GM19463 (cell line): ENCODE data around the gene INSR.
"Not testable (repeated sequence)": the region's sequence is repeated elsewhere in the genome, so short reads cannot be mapped to it uniquely, and the experiment has no call there.

Experiments
- ATAC-seq: cut with Tn5 transposase; IDR thresholded peaks from one replicate; pipeline ENCODE4 v1.9.1; 2021; ENCODE audit warnings: mild to moderate bottlenecking, moderate library complexity; ENCODE audit not compliant: unreplicated experiment

INSR gene

DNA sequence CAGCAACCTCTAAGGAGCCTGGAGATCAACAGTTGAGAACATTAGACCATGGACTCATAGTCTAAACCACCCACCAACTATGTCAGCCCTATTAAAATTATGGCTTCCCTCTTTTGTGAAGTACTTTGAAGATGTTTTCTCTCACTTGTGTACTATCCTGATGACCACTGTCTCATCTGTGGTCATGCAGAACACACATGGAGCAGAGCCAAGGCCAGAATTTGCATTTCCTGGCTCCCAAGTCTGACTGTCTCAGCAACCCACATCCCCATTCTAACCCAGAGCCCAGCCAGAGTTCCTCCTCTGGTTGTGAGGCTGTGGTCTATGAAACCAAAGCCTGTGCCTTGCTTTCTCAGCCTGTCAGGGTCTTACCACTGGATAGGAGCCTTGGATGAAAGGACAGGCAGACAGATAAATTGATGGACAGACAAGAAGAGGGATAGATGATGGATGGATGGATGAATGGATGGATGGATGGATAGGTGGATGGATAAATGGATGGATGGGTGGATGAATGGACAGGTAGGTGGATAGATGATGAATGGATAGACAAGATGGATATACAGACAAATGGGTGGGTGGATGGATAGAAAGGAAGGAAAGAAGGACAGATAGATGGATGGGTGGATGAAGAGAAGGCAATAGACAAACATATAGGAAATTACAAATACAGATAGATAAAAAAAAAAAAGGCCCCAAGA, 189.3 kb downstream of the INSR start:
- no peak for ATAC-seq

DNA sequence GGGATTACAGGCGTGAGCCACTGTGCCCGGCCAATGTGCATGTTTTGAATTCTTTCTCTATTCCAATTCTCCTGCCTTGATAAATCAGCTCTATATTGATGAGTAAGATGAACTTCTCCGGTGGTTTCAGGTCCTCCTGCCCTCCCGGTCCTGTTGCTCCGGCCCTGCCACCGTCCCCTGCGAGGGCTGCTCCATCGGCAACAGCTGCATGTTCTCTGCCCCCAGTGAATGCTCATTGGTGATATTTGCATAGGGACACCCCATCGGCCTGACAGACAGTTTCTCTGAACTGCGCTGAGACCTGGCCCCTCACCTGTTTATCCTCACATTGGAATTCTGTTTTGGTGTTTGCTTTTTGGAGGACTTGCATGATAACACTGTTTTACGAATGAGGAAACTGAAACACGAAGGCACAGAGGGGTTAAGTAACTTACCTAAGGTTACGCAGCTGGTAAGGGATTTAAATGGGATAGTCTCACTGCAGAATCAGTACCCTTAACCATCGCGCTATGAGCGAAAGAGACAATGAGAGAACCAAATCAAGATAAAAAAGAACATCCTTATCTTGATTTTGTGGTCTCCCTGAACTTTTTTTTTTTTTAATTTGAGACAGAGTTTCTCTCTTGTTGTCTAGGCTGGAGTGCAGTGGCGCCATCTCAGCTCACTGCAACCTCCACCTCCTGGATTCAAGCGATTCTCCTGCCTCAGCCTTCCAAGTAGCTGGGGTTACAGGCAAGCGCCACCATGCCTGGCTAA, 192.5 kb downstream of the INSR start:
- no peak for ATAC-seq

DNA sequence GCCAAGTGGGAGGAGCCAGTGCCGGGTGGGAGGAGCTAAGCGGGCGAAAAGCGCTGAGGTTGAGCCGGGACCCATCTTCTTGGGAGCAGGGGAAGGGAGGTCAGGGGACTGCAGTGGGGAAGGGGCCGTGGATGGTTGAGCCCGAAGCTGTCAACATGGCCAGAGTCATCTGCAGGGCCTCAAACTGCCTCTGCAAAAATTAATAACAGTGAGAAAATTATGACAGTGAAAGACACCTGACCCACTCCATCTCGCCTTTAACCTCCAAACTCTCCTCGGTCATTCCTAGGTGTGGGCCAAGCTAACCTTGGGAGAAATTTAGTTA, 194.7 kb downstream of the INSR start:
- ATAC-seq, result no peak

DNA sequence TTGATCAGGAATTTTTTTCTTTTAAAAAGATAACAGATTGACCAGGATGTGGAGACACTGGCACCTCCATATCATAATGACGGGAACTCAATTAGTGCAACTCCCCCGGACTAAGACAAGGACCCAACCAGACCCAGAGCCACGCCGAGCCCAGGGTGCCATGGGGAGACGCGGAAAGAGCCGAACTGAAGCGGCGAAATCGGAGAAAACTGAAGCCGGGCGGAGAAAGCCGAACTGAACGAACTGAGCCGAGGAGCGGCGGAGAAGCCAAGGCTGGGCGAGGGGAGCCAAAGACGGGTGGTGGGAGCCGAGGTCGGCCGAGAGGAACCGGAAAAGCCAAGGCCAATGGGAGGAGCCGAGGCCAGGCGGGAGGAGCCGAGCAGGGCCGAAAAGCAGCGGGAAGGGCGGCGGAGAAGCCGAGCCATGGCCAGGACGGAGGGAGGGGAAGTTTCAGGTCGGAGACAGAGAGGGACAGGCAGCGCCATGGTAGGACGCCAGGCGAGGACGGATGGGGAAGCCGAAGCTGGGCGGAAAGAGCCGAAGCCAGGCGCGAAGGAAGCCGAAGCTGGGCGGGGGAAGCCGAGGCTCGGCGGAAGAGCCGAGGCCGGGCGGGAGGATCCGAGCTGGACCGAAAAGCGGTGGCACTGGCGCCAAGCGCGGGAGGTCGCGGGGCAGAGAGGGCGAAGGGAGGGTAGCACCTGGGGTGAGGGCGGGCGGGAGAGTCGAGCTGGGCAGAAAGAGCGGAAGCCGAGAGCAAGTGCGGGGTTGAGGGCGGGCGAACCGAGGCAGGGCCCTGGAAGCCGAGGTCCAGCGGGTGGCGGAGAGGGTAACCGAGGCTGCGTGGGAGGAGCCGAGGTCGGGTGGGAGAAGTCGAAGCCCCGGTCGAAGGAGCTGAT, 195.3 kb downstream of the INSR start:
- peak; percentile 80 for ATAC-seq

DNA sequence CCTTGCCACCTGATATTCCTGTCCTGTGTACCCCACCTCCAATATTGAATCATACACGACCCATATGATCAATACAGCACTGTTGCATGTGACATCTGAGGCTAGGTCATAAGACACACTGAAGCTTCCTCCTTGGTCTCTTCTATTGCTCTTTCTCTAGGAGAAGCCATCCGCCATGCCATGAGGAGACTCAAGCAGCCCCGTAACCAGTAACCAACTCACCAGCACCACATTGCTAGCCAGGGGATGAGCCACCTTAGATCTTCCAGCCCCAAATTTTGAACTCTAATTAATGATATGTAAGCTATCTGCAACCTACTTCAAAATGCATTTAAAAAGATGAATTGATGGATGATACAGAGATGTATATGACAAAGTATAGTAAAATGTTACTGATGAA, 196.1 kb downstream of the INSR start:
- no peak for ATAC-seq

DNA sequence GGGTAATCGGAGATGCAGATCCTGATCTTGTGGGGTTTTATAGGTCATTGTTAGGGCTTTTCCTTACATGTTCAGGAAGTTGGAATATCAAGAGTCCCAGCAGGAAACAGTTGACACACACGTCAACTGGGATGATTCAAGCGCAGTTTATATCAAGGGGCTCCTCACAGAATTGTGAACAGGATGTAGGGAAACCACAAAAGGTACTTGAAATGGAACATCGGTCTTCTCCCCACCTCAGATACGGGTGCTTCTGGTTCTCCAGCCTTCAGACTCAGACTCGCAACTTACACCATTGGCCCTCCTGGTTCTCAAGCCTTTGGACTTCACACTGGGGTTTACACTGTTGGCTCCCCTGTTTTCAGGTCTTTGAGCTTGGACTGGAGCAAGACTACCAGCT, 205.2 kb downstream of the INSR start:
- ATAC-seq, result no peak

DNA sequence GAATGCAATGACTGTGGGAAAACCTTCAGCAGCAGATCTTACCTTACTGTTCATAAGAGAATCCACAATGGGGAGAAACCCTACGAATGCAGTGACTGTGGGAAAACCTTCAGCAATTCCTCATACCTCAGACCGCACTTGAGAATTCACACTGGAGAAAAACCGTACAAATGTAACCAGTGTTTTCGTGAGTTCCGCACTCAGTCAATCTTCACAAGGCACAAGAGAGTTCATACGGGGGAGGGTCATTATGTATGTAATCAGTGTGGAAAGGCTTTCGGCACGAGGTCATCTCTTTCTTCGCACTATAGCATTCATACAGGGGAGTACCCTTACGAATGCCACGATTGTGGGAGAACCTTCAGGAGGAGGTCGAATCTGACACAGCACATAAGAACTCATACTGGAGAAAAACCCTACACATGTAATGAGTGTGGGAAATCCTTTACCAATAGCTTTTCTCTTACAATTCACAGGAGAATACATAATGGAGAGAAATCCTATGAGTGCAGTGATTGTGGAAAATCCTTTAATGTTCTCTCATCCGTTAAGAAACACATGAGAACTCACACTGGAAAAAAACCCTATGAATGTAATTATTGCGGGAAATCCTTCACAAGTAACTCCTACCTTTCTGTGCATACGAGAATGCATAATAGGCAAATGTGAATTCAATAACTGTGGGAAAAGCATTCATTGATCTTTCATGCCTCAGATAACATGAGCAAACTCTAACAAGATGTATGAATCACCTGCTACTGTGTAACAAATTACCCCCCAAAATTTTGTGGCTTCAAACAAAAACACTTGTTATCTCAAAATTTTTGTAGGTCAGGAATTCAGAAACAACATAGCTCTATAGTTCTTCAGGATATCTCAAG, 210.9 kb downstream of the INSR start:
- ATAC-seq, result no peak

DNA sequence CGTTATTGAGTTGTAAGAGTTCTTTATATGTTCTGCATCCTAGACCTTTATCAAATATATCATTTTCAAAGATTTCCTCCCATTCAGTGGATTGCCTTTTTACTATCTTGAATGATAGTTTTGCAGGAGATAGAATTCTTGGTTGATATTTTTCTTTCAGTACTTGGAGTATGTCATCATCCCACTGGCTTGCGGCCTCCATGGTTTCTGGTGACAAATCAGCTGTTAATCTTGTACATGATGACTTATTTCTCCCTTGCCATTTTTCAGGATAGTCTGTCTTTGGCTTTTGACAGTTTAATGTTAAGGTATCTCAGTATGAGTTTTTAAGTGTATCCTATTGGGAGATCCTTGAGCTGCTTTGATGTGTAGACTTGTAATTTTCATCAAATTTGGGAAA, 216.2 kb downstream of the INSR start:
- no peak for ATAC-seq

DNA sequence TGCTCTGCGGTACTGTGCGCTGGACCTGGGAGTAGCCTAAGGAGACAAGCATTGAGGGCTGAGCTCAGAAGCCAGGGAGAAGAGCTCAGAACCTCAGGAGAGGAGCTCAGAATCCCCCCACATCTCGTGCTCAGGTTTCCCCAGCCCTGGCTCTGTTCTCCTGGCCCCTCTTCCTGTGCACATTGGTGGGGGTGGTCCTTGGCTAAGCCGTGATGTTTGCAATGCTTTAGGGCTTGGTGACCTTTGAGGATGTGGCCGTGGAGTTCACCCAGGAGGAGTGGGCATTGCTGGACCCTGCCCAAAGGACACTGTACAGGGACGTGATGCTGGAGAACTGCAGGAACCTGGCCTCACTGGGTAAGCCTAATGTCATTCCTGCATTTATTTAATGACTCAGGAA, 218.1 kb downstream of the INSR start:
- ATAC-seq, result no peak

DNA sequence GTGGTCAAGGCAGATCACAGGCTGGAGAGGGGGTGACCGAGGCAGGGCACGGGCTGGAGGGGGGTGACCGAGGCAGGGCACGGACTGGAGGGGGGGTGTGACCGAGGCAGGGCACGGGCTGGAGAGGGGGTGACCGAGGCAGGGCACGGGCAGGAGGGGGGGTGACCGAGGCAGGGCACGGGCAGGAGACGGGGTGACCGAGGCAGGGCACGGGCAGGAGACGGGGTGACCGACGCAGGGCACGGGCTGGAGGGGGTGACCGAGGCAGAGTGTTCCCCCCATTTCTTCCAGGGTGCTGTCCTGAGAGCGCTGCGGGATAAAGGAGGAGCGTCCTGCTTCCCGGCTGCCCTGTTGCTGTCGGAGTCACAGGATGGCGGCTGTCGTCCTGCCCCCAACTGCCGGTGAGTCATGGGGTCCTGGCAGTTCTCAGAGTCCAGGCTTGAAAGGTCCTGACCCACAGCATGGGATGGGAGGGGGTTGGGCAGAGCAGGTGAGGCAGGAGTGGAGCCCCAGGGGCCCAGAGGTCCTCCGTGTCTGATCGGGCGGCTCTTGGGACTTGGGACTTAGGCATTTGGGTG, 219.4 kb downstream of the INSR start:
- ATAC-seq, result no peak

DNA sequence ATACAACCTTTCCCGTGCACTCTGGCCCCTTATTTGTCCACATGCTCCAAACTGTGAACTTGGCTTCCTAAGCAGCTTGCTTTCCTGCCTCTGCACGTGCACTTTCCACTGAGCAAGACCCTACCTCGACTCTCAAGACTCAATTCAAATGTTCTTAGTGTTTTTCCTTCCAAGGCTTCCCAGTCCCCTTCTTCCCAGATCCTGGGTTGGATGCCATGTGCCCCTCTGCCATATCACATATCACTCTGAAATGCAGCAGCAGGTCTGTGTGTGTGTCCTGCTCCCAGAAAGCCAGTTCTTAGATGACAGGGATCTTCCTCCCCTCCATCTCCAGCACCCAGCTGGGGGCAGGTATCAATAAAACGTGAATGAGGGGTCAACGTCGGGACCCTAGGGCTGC, 221.7 kb downstream of the INSR start:
- no peak for ATAC-seq

DNA sequence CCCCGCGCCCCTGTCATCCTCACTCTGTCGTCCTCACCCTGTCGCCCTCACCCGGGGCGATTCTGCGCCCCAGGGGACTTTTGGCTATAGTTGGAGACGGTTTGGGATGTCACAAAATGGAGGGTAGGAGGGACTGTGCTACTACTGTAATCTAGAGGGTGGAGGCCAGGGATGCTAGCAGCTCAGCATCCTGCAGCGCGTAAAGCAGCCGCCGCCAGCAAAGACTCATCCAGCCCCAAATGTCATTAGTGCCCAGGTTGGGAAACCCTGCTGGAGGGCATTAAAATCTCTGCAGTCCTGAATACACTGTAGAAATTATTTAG, 224.3 kb downstream of the INSR start:
- ATAC-seq, result peak; percentile 8

DNA sequence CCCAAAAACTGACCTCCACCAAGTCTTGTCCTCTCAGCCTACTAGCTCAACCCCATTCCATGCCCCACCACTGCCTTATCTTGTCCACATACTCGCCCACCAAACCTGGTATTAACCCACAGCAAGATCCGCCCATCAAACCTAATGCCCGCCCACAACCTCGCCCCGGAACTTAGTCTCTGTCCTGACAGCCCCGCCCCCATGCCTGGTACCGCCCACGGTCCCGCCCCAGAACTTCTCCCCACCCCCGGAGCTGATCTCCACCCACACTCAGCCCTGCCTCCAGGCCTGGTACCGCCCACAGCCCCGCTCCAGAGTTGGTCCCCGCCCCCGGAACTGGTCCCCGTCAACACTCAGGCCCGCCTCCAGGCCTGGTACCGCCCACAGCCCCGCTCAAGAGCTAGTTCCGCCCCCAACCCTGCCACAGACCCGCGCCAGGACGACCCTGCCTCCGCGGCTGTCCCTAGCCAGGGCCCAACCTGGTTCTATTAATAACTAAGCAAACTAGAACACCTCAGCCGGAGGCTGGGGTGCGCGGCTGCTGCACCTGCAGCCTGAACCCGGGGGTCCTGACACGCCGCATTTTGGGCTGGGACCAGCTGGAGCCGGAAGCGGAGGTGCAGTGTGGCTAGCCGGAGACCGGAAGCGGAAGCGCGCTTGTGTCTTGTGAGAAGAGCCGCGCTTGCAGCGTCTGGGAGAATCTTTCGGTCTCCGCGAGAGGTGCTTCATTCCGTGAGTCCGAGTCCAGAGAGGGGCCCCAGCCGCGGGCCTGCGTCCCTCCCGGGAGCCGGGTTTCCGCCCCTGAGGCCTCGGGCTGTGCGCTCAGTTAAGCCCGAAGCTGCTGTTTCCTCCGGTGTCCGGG, 224.9 kb downstream of the INSR start, which contains the start of gene ZNF557:
Gene ZNF557 (plus strand): TSS at position 662 of the 862 bp plus-strand sequence. CDS start 5,372 bp downstream, outside the sequence.
- ATAC-seq, result peak; percentile 93

DNA sequence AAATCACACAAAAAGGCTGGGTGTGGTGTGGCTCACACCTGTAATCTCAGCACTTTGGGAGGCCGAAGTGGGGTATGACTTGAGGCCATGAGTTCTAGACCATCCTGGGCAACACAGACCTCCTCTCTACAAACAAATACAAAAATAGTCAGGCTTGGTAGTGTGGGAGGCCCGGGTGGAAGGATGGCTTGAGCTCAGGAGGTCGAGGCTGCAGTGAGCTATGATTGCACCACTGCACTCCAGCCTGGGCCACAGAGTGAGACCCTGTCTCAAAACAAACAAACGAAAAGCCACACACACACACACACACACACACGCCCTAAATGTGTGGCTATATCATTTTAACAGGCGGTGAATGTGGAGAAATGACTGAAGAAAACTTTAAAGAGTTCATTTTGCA, 225.6 kb downstream of the INSR start:
- ATAC-seq, result no peak

DNA sequence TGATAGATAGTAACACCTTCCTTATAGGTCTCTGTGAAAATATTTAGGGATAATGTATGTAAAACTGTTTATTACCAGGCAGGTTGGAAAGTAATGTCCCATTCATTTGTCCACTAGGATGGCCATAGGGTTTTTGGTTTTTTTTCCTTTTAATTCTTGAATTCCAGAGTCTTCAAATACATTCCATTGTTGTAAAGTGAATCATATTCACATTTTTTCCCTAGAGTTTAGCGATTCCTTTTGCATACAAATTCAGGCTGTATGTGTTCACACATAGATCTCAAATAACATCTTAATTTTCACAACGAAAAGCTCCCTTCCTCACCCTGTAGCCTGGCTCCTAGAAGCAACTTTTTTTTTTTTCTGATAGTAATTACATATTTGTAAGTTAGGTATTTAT, 226.5 kb downstream of the INSR start:
- no peak for ATAC-seq

DNA sequence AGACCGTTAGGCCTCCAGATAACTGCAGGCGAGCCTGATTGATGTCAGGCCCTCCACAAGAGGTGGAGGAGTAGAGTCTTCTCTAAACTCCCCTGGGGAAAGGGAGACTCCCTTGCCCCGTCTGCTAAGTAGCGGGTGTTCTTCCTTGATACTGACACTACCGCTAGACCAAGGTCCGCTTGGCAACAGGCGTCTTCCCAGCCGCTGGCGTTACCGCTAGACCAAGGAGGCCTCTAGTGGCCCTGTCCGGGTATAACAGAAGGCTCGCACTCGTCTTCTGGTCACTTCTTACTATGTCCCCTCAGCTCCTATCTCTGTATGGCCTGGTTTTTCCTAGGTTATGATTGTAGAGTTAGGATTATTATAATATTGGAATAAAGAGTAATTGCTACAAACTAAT, 227.1 kb downstream of the INSR start:
- not testable (repeated sequence) for ATAC-seq

DNA sequence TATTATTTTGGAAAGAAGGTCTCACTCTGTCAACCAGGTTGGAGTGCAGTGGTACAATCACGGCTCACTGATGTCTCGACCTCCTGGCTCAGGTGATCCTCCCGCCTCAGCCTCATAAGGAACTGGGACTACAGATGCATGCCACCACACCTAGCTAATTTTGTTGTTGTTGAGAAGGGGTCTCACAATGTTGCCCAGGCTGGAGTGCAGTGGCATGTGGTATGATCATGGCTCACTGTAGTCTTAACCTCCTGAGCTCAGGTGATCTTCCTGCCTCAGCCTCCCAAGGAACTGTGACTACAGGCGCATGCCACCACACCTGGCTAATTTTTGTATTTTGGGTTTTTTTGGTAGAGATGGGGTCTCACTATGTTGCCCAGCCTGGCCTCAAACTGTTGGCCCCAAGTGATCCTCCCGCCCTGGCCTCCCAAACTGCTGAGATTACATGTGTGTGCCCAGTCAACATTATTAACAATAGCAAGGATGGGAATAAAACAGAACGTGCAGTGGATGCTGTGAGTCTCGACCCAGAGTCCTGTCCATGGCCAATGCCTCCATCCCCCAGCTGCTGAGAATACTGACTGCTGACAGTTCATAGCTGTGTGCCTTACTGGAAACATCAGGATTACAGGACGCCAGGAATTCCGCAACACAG, 230.3 kb downstream of the INSR start:
- ATAC-seq, result no peak

DNA sequence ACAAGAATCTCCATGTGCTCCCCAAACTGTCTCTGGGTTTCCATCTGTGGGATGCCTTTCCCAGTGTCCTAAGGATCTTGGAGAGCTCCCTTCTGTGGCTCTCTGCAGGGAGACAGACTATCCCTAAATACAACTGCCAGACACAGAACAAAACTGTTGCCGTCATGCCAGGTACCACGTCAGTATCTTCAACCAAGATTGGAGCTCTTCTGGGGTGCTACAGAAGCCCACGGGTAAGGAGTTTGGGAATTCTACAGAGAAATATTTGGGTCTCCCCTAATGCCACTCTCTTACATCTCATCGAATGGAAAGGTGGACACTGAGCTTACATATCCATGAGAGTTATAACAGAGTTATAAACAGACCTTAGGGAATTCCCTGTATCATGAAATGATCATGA, 230.9 kb downstream of the INSR start:
- no peak for ATAC-seq
